Tibial nerve (tissue), 4 donors: ENCODE measurements around the gene CKAP2L. TPM values are rescaled to one million over a fixed set of nuclear protein-coding genes. Genes with fewer than 3 reads are reported as not detected.
"Not testable (repeated sequence)": the region's sequence is repeated elsewhere in the genome, so short reads cannot be mapped to it uniquely, and the experiment has no call there.

Source experiments
- DNase-seq, 2 donors: peaks; one replicate each; pipeline ENCODE4 v3.0.0-alpha.2; 2019; ENCODE audit warnings: low spot score in 2 of 2
- H3K27ac ChIP-seq, 4 donors: fragments of 200-600 bp; sonication (generic) in 3 of 4; one replicate each; pipeline ENCODE4 v1.5.1; 2017 to 2019; ENCODE audit warnings: mild to moderate bottlenecking in 1 of 4
- H3K27me3 ChIP-seq, 2 donors: fragments of 200-600 bp; sonication (generic) in 1 of 2; one replicate each; pipeline versions ENCODE4 v1.5.1 to v1.6.0; 2017 to 2019
- H3K36me3 ChIP-seq, 3 donors: fragments of 200-600 bp; sonication (generic); one replicate each; pipeline ENCODE4 v1.5.1; 2018 to 2019
- H3K4me1 ChIP-seq, 4 donors: fragments of 200-600 bp; sonication (generic) in 3 of 4; one replicate each; pipeline ENCODE4 v1.5.1; 2017 to 2019
- H3K4me3 ChIP-seq, 4 donors: fragments of 200-600 bp; sonication (generic) in 3 of 4; one replicate each; pipeline ENCODE4 v1.5.1; 2017 to 2019; ENCODE audit warnings: mild to moderate bottlenecking in 1 of 4, moderate library complexity in 1 of 4
- H3K9me3 ChIP-seq, 4 donors: fragments of 200-600 bp; sonication (generic) in 3 of 4; one replicate each; pipeline ENCODE4 v1.5.1; 2017 to 2019
- CTCF ChIP-seq, 5 experiments: fragments of 200-600 bp in 3 of 5; fragments of 450-650 bp in 2 of 5; sonication (generic) in 3 of 5; IDR thresholded peaks; one replicate each; pipeline ENCODE4 v1.5.1; 2016 to 2019; ENCODE audit warnings: antibody characterized with exemption in 5 of 5, mild to moderate bottlenecking in 3 of 5, moderate library complexity in 2 of 5
- EP300 ChIP-seq, 2 donors: sonication (generic); formaldehyde crosslinking; IDR thresholded peaks; one replicate each; pipeline ENCODE4 v1.6.1; 2017; ENCODE audit warnings: antibody characterized with exemption in 2 of 2, mild to moderate bottlenecking in 1 of 2
- POLR2A ChIP-seq, 2 donors: fragments of 450-650 bp; IDR thresholded peaks; one replicate each; pipeline ENCODE4 v1.6.1; 2017; ENCODE audit warnings: antibody characterized with exemption in 2 of 2, mild to moderate bottlenecking in 2 of 2, moderate library complexity in 2 of 2
- WGBS, 2 donors: methylation state at CpG; one replicate each; pipeline ENCODE4 v1.1.5; 2018; 5-methylcytosine and 5-hydroxymethylcytosine counted together
- total RNA-seq, 4 donors: library from RNA; depleted of rRNA; stranded (reverse); fragments of >200 nt; gene quantifications; one replicate each; pipeline ENCODE4 v1.1.0, GENCODE V29; 2016

CKAP2L gene
- total RNA-seq, 4 donors from 2014 or later: not detected

GRCh38 chr2:112723547-112723940, 40.9 kb downstream of the CKAP2L start:
- DNase-seq: no peak
- Histone ChIP-seq H3K27me3 (no peaks in the 10 kb centered on the region), H3K27ac (no peak overlapping the region), H3K9me3 (no peaks in the 10 kb centered on the region), H3K4me3 (no peak overlapping the region), H3K36me3 (no peaks in the 10 kb centered on the region), H3K4me1 (peaks cover 0 to 7% (median 0%) of the 10 kb centered on the region in 4 donors)
- WGBS, 2 donors: 75 to 82% methylated on average over 5 to 6 of the region's 6 CpGs
- TF ChIP-seq POLR2A (IDR thresholded peaks at IDR 0.05): no peak
- no peak for TF ChIP-seq CTCF (IDR thresholded peaks at IDR 0.05)
- TF ChIP-seq EP300 (IDR thresholded peaks at IDR 0.05): no peak

- 81 to 89% methylated on average over 6 to 9 of the region's 9 CpGs for WGBS, 2 donors
- no peaks in the 10 kb centered on the region for H3K27me3 ChIP-seq
- H3K4me1 ChIP-seq: peaks cover 0 to 7% (median 0%) of the 10 kb centered on the region in 4 donors
- no peak overlapping the region for H3K27ac ChIP-seq
- no peaks in the 10 kb centered on the region for H3K36me3 ChIP-seq
- H3K4me3 ChIP-seq: no peak overlapping the region
- no peaks in the 10 kb centered on the region for H3K9me3 ChIP-seq
- no peak for TF ChIP-seq CTCF (IDR thresholded peaks at IDR 0.05)
- TF ChIP-seq EP300 (IDR thresholded peaks at IDR 0.05): no peak
- TF ChIP-seq POLR2A (IDR thresholded peaks at IDR 0.05): no peak
- no peak for DNase-seq
These were observed 41.4 kb downstream of the CKAP2L start for GRCh38 chr2:112722816-112723546.

GRCh38 chr2:112721819-112722522, 42.4 kb downstream of the CKAP2L start:
- 88 to 89% methylated on average over 14 to 18 of the region's 23 CpGs for WGBS, 2 donors
- Histone ChIP-seq H3K27me3 (no peaks in the 10 kb centered on the region), H3K9me3 (no peaks in the 10 kb centered on the region), H3K36me3 (no peaks in the 10 kb centered on the region), H3K27ac (no peak overlapping the region), H3K4me3 (no peak overlapping the region), H3K4me1 (peaks cover 0 to 6% (median 0%) of the 10 kb centered on the region in 4 donors)
- no peak for DNase-seq
- TF ChIP-seq EP300 (IDR thresholded peaks at IDR 0.05) (no peak), POLR2A (IDR thresholded peaks at IDR 0.05) (no peak), CTCF (IDR thresholded peaks at IDR 0.05) (no peak)

GRCh38 chr2:112720785-112721184, 43.6 kb downstream of the CKAP2L start, which contains the start of gene NT5DC4:
TSS of gene NT5DC4 (plus strand) at chr2:112721020. CDS start at chr2:112721080, 60 bp downstream.
- H3K36me3 ChIP-seq: no peaks in the 10 kb centered on the region
- TF ChIP-seq POLR2A (IDR thresholded peaks at IDR 0.05): no peak
- no peak within 1 kb of the TSS for H3K27ac ChIP-seq
- 82 to 83% methylated on average over 6 of the region's 6 CpGs for WGBS, 2 donors
- no peaks in the 10 kb centered on the region for H3K9me3 ChIP-seq
- DNase-seq: no peak
- H3K4me3 ChIP-seq: no peak within 1 kb of the TSS
- no peaks in the 10 kb centered on the region for H3K27me3 ChIP-seq
- no peaks in the 10 kb centered on the region for H3K4me1 ChIP-seq

GRCh38 chr2:112718863-112719370, 45.5 kb downstream of the CKAP2L start:
- no peaks in the 10 kb centered on the region for H3K27me3 ChIP-seq
- no peak overlapping the region for H3K4me3 ChIP-seq
- no peaks in the 10 kb centered on the region for H3K4me1 ChIP-seq
- no peaks in the 10 kb centered on the region for H3K36me3 ChIP-seq
- no peaks in the 10 kb centered on the region for H3K9me3 ChIP-seq
- no peak overlapping the region for H3K27ac ChIP-seq
- 73 to 84% methylated on average over 12 of the region's 12 CpGs for WGBS, 2 donors
- DNase-seq: no peak
- TF ChIP-seq POLR2A (IDR thresholded peaks at IDR 0.05) (no peak), EP300 (IDR thresholded peaks at IDR 0.05) (no peak)

- not testable (repeated sequence) for H3K27ac ChIP-seq, H3K9me3 ChIP-seq, DNase-seq, H3K4me3 ChIP-seq, H3K27me3 ChIP-seq, H3K4me1 ChIP-seq, H3K36me3 ChIP-seq
- WGBS, 2 donors: 93 to 94% methylated on average over 3 to 4 of the region's 5 CpGs
These were observed 47.5 kb downstream of the CKAP2L start for GRCh38 chr2:112716826-112717352.

GRCh38 chr2:112716094-112716493, 48.3 kb downstream of the CKAP2L start:
- WGBS, 2 donors: 81 to 93% methylated on average over 1 of the region's 1 CpG
- DNase-seq, H3K4me1 ChIP-seq, H3K9me3 ChIP-seq, H3K36me3 ChIP-seq, H3K27me3 ChIP-seq, H3K4me3 ChIP-seq, H3K27ac ChIP-seq: not testable (repeated sequence)
